Measurements from ENCODE around the gene IL17A.

- TF ChIP-seq, protein P1, sequence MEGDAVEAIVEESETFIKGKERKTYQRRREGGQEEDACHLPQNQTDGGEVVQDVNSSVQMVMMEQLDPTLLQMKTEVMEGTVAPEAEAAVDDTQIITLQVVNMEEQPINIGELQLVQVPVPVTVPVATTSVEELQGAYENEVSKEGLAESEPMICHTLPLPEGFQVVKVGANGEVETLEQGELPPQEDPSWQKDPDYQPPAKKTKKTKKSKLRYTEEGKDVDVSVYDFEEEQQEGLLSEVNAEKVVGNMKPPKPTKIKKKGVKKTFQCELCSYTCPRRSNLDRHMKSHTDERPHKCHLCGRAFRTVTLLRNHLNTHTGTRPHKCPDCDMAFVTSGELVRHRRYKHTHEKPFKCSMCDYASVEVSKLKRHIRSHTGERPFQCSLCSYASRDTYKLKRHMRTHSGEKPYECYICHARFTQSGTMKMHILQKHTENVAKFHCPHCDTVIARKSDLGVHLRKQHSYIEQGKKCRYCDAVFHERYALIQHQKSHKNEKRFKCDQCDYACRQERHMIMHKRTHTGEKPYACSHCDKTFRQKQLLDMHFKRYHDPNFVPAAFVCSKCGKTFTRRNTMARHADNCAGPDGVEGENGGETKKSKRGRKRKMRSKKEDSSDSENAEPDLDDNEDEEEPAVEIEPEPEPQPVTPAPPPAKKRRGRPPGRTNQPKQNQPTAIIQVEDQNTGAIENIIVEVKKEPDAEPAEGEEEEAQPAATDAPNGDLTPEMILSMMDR (IDR thresholded peaks at IDR 0.05 in 8 of 11, conservative IDR thresholded peaks at IDR 0.05 in 3 of 11), result no peak
- TF ChIP-seq POLR2A (IDR thresholded peaks at IDR 0.05) (no peak), POLR2AphosphoS5 (IDR thresholded peaks at IDR 0.05) (no peak)
Measured at GRCh38 chr6:52221302-52221701, 35.1 kb downstream of the IL17A start.

All from spleen (tissue), 7 donors.